OCI-LY1 (cell line): ENCODE data around the gene DYNLT3.

ENCODE experiments used
- H2AFZ ChIP-seq: fragments of 200-600 bp; sonication (generic), shearing (Covaris generic); 2 replicates; pipeline ENCODE4 v1.6.0; 2014; ENCODE audit warnings: antibody characterized with exemption, mild to moderate bottlenecking, low read length
- H3F3A ChIP-seq: fragments of 200-600 bp; sonication (generic), shearing (Covaris generic); 2 replicates; pipeline ENCODE4 v1.6.0; 2014; ENCODE audit warnings: mild to moderate bottlenecking, antibody characterized with exemption, low read length, moderate library complexity; ENCODE audit not compliant: insufficient read depth
- H3K27ac ChIP-seq: fragments of 200-600 bp; sonication (generic); 2 replicates; pipeline ENCODE4 v1.5.1; 2014; ENCODE audit warnings: low read length, mixed run types, mild to moderate bottlenecking, low read depth; ENCODE audit not compliant: poor library complexity, severe bottlenecking
- H3K27me3 ChIP-seq: fragments of 200-600 bp; sonication (generic); 2 replicates; pipeline ENCODE4 v1.6.0; 2014; ENCODE audit warnings: antibody characterized with exemption, mild to moderate bottlenecking, low read length, moderate library complexity; ENCODE audit not compliant: insufficient read depth
- H3K36me3 ChIP-seq: fragments of 200-600 bp; sonication (generic); 2 replicates; pipeline ENCODE4 v1.6.1; 2014; ENCODE audit warnings: mild to moderate bottlenecking, antibody characterized with exemption, low read length, moderate library complexity, mixed read lengths; ENCODE audit not compliant: insufficient read depth
- H3K4me1 ChIP-seq: fragments of 200-600 bp; sonication (generic); 2 replicates; pipeline ENCODE4 v1.5.1; 2014; ENCODE audit warnings: mild to moderate bottlenecking, low read length, moderate library complexity; ENCODE audit not compliant: insufficient read depth, severe bottlenecking
- H3K4me2 ChIP-seq: fragments of 200-600 bp; sonication (generic), shearing (Covaris generic); 2 replicates; pipeline ENCODE4 v1.6.1; 2014; ENCODE audit warnings: low read length
- H3K4me3 ChIP-seq: fragments of 200-600 bp; sonication (generic); 2 replicates; pipeline ENCODE4 v1.5.1; 2014; ENCODE audit warnings: low read length, low read depth, mild to moderate bottlenecking, mixed read lengths; ENCODE audit not compliant: poor library complexity, severe bottlenecking
- H3K79me2 ChIP-seq: fragments of 200-600 bp; shearing (Covaris generic); 2 replicates; pipeline ENCODE4 v1.6.1; 2016; ENCODE audit warnings: mixed run types, low read length, mixed read lengths; ENCODE audit not compliant: insufficient read depth
- H3K9ac ChIP-seq: fragments of 200-600 bp; sonication (generic), shearing (Covaris generic); 2 replicates; pipeline ENCODE4 v1.6.1; 2014; ENCODE audit warnings: mild to moderate bottlenecking, low read length, mixed read lengths
- H3K9me2 ChIP-seq: fragments of 200-600 bp; sonication (generic), shearing (Covaris generic); 2 replicates; pipeline ENCODE4 v1.6.1; 2014; ENCODE audit warnings: low read depth, mild to moderate bottlenecking, low read length, mixed read lengths
- H3K9me3 ChIP-seq: fragments of 200-600 bp; shearing (Covaris generic); 2 replicates; pipeline ENCODE4 v1.6.1; 2014; ENCODE audit warnings: low read length, mixed read lengths
- H4K20me1 ChIP-seq: fragments of 200-600 bp; sonication (generic), shearing (Covaris generic); 2 replicates; pipeline ENCODE4 v1.6.0; 2016; ENCODE audit warnings: mild to moderate bottlenecking, low read length; ENCODE audit not compliant: insufficient read depth
- CTCF ChIP-seq: fragments of 200-600 bp; sonication (generic), shearing (Covaris generic); IDR thresholded peaks from 2 replicates; pipeline ENCODE4 v1.5.1; 2017; ENCODE audit warnings: mild to moderate bottlenecking, antibody characterized with exemption, low read length, moderate library complexity, mixed read lengths
- EZH2 ChIP-seq: fragments of 200-600 bp; sonication (generic), shearing (Covaris generic); IDR thresholded peaks from 2 replicates; pipeline ENCODE4 v1.8.0; 2017; ENCODE audit warnings: borderline replicate concordance, mixed run types, mild to moderate bottlenecking, antibody characterized with exemption, low read length, moderate library complexity, mixed read lengths

Gene DYNLT3

GRCh38 chrX:37854748-37855147 is 7.4 kb upstream of the DYNLT3 start:
- no peak for TF ChIP-seq CTCF
- TF ChIP-seq EZH2, result no peak
- Histone ChIP-seq H3K4me2 (no peak overlapping the region), H4K20me1 (no peaks in the 10 kb centered on the region), H3F3A (no peaks in the 10 kb centered on the region), H3K4me1 (no peaks in the 10 kb centered on the region), H3K4me3 (no peak overlapping the region), H3K9ac (no peak overlapping the region), H2AFZ (no peak overlapping the region), H3K9me3 (no peaks in the 10 kb centered on the region), H3K36me3 (no peaks in the 10 kb centered on the region), H3K27ac (no peak overlapping the region), H3K79me2 (no peaks in the 10 kb centered on the region), H3K27me3 (no peaks in the 10 kb centered on the region), H3K9me2 (no peaks in the 10 kb centered on the region)

- Histone ChIP-seq H3K27me3 (no peaks in the 10 kb centered on the region), H3K9ac (no peak overlapping the region), H3K36me3 (no peaks in the 10 kb centered on the region), H3K9me3 (no peaks in the 10 kb centered on the region), H3K79me2 (no peaks in the 10 kb centered on the region), H3K4me1 (no peaks in the 10 kb centered on the region), H4K20me1 (no peaks in the 10 kb centered on the region), H3K27ac (no peak overlapping the region), H3K9me2 (no peaks in the 10 kb centered on the region), H2AFZ (no peak overlapping the region), H3K4me2 (no peak overlapping the region), H3F3A (no peaks in the 10 kb centered on the region), H3K4me3 (no peak overlapping the region)
- TF ChIP-seq CTCF (no peak), EZH2 (no peak)
These were observed 6.8 kb upstream of the DYNLT3 start for GRCh38 chrX:37854148-37854547.

- Histone ChIP-seq H3K79me2 (no peaks in the 10 kb centered on the region), H3K4me2 (peak overlapping the region; percentile 72), H3F3A (no peaks in the 10 kb centered on the region), H3K4me3 (peak overlapping the region; percentile 91), H3K27ac (no peak overlapping the region), H2AFZ (peak overlapping the region; percentile 98; the same call in 1 of the 2 replicates), H3K9me2 (no peaks in the 10 kb centered on the region), H3K27me3 (no peaks in the 10 kb centered on the region), H3K36me3 (no peaks in the 10 kb centered on the region), H4K20me1 (no peaks in the 10 kb centered on the region), H3K9me3 (no peaks in the 10 kb centered on the region), H3K9ac (peak overlapping the region; percentile 82), H3K4me1 (peaks cover 11% of the 10 kb centered on the region)
- TF ChIP-seq EZH2 (no peak), CTCF (no peak)
These were observed 394 bp upstream of the DYNLT3 start for GRCh38 chrX:37847733-37848197.
